ENCODE data around the gene HECW1. TPM values are rescaled to one million over a fixed set of nuclear protein-coding genes. Genes with fewer than 3 reads are reported as not detected.
"Not testable (repeated sequence)": the region's sequence is repeated elsewhere in the genome, so short reads cannot be mapped to it uniquely, and the experiment has no call there.

The HECW1 gene
- total RNA-seq, 2 donors from 2014 or later: 0.04 TPM; not detected in 1

DNA sequence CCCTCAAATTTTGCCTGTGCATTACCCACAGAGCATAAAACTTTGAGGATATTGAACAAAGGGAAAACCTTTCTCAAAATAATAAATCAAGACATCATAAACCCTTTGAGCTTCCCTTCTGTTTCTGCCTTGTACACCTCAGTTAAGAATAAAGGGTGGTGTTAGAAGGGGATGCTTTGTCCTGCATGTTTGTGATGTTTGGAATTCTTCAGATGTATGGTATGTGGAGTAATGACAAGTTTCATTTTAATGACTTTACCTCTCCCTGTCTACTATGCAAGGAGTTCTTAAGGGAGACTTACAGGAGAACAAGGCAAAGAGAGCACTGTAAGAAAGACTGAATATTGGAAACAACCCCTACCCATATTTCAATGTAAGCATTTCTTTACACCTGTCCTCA lies 99.2 kb downstream of the HECW1 start:
- TF ChIP-seq CTCF (IDR thresholded peaks at IDR 0.05): no peak

GRCh38 chr7:43212921-43213320 lies 100.5 kb downstream of the HECW1 start:
- Histone ChIP-seq H3K27me3 (no peaks in the 10 kb centered on the region), H3K36me3 (no peaks in the 10 kb centered on the region), H3K27ac (no peak overlapping the region), H3K9me3 (no peaks in the 10 kb centered on the region), H3K4me1 (no peaks in the 10 kb centered on the region), H3K4me3 (no peak overlapping the region)
- DNase-seq (ENCODE audit: low spot score): no peak
- TF ChIP-seq CTCF (IDR thresholded peaks at IDR 0.05): no peak

More for the DNA sequence above, 99.2 kb downstream of the HECW1 start:
- Histone ChIP-seq H3K27ac (no peak overlapping the region), H3K9me3 (no peaks in the 10 kb centered on the region), H3K4me3 (no peak overlapping the region), H3K36me3 (no peaks in the 10 kb centered on the region), H3K4me1 (no peaks in the 10 kb centered on the region), H3K27me3 (no peaks in the 10 kb centered on the region)
- no peak for DNase-seq (ENCODE audit: low spot score)

DNA sequence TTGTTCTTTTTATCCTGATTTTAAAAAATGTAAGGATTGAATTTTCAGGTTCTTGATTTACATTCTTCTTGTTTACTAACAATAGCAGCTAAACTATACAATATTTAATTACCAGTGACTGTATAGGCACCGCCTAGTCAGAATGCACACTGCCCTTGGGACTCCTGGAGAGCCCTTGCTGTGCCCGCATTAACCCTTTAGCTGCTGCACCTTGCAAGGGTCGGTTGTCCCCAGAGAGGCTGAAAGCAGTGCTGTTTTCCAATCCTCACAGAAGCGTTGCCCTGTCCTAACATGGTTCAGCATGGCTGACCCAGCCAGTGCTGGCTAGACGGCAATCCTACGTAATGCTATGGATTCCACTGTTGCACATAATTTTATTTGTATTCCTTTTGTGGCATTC lies 102.6 kb downstream of the HECW1 start:
- no peak for DNase-seq (ENCODE audit: low spot score)
- Histone ChIP-seq H3K9me3 (no peaks in the 10 kb centered on the region), H3K27ac (no peak overlapping the region), H3K36me3 (no peaks in the 10 kb centered on the region), H3K27me3 (no peaks in the 10 kb centered on the region), H3K4me3 (no peak overlapping the region), H3K4me1 (no peaks in the 10 kb centered on the region)
- TF ChIP-seq CTCF (IDR thresholded peaks at IDR 0.05): no peak

GRCh38 chr7:43217055-43217454 lies 104.6 kb downstream of the HECW1 start:
- H3K4me1 ChIP-seq: no peaks in the 10 kb centered on the region
- DNase-seq (ENCODE audit: low spot score): no peak
- no peaks in the 10 kb centered on the region for H3K27me3 ChIP-seq
- no peaks in the 10 kb centered on the region for H3K9me3 ChIP-seq
- no peak overlapping the region for H3K27ac ChIP-seq
- H3K4me3 ChIP-seq: no peak overlapping the region
- TF ChIP-seq CTCF (IDR thresholded peaks at IDR 0.05): no peak
- H3K36me3 ChIP-seq: no peaks in the 10 kb centered on the region

- H3K36me3 ChIP-seq; H3K9me3 ChIP-seq; DNase-seq (ENCODE audit: low spot score); H3K27ac ChIP-seq; H3K27me3 ChIP-seq; H3K4me3 ChIP-seq; H3K4me1 ChIP-seq: not testable (repeated sequence)
Observed at GRCh38 chr7:43218901-43219300, 106.5 kb downstream of the HECW1 start.

DNA sequence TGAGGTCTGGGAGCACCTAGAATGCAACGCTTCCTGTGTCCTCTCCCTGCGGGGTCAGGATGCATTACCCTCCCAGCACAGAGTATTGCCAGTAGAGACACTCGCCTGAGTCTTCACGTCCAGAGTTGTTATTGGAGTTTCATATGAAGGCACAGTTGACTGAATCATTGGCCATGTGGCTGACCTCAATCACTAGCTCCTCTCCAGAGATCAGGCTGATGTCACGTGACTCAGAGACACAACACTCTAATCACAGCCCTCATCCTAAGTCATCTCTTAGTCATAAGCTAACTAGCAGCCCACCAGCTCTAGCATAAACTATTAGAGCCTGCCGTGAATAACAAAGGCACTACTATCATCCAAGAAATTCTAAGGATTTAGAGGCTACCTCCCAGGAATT lies 107.8 kb downstream of the HECW1 start:
- no peak overlapping the region for H3K27ac ChIP-seq
- TF ChIP-seq CTCF (IDR thresholded peaks at IDR 0.05): no peak
- H3K4me1 ChIP-seq: no peaks in the 10 kb centered on the region
- no peak for DNase-seq (ENCODE audit: low spot score)
- no peaks in the 10 kb centered on the region for H3K9me3 ChIP-seq
- H3K4me3 ChIP-seq: no peak overlapping the region
- H3K27me3 ChIP-seq: no peaks in the 10 kb centered on the region
- H3K36me3 ChIP-seq: no peaks in the 10 kb centered on the region

Data from right atrium auricular region (tissue), 2 donors.